Progenitor cell of endocrine pancreas (in vitro differentiated cells): ENCODE measurements around the gene PNPLA3. TPM values are rescaled to one million over a fixed set of nuclear protein-coding genes. Genes with fewer than 3 reads are reported as not detected.

Experiments
- DNase-seq: peaks from one replicate; pipeline ENCODE4 v3.0.0; 2021; ENCODE audit warnings: low spot score; ENCODE audit not compliant: unreplicated experiment
- H3K27ac Mint-ChIP-seq: 2 replicates; pipeline ENCODE4 v1.8.0; 2021; ENCODE audit warnings: mild to moderate bottlenecking, moderate library complexity, mixed read lengths
- H3K27me3 Mint-ChIP-seq: 2 replicates; pipeline ENCODE4 v1.8.0; 2021; ENCODE audit warnings: mixed read lengths
- H3K36me3 Mint-ChIP-seq: 2 replicates; pipeline ENCODE4 v1.8.0; 2022; ENCODE audit warnings: mixed read lengths; ENCODE audit not compliant: insufficient read depth
- H3K4me1 Mint-ChIP-seq: 2 replicates; pipeline ENCODE4 v1.8.0; 2021; ENCODE audit warnings: low read depth, mixed read lengths
- H3K4me3 Mint-ChIP-seq: 2 replicates; pipeline ENCODE4 v1.8.0; 2021; ENCODE audit warnings: low read depth, mild to moderate bottlenecking, moderate library complexity, mixed read lengths
- H3K9me3 Mint-ChIP-seq: 2 replicates; pipeline ENCODE4 v1.8.0; 2021; ENCODE audit warnings: low read depth, mixed read lengths
- CTCF ChIP-seq: fragments of 200-600 bp; sonication (generic); IDR thresholded peaks from one replicate; pipeline ENCODE4 v1.5.0; 2021; ENCODE audit warnings: antibody characterized with exemption, mild to moderate bottlenecking; ENCODE audit not compliant: unreplicated experiment
- long read RNA-seq: library from polyadenylated mRNA; unstranded; transcript quantifications from one replicate; pipeline ENCODE4 v2.0.0, GENCODE V29; 2020
- total RNA-seq: library from RNA; stranded (reverse); gene quantifications from 2 replicates; pipeline ENCODE4 v1.2.1, GENCODE V29; 2021

Gene PNPLA3
- 11.4 and 12.2 TPM in 2 replicates for total RNA-seq
- long read RNA-seq, partial matches to known transcripts, result 1 of 7 reads
- long read RNA-seq, other reads (novel, unspliced or antisense), result 2 of 7 reads

GRCh38 chr22:43923631-43924464 lies at the start of gene PNPLA3:
TSS of gene PNPLA3 (plus strand) at chr22:43923805. CDS start at chr22:43923912, 107 bp downstream.
- DNase-seq, result peak; percentile 90
- peaks cover 13% of the 10 kb centered on the region for H3K4me1 Mint-ChIP-seq
- TF ChIP-seq CTCF, result peak; percentile 54
- peaks cover 2% of the 10 kb centered on the region for H3K36me3 Mint-ChIP-seq
- no peaks in the 10 kb centered on the region for H3K9me3 Mint-ChIP-seq
- H3K27ac Mint-ChIP-seq, result peak within 1 kb of the TSS; percentile 88
- peaks cover 8% of the 10 kb centered on the region for H3K27me3 Mint-ChIP-seq
- H3K4me3 Mint-ChIP-seq, result peak within 1 kb of the TSS; percentile 78

- peaks cover 1% of the 10 kb centered on the region for H3K9me3 Mint-ChIP-seq
- no peak overlapping the region for H3K4me3 Mint-ChIP-seq
- H3K4me1 Mint-ChIP-seq, result no peaks in the 10 kb centered on the region
- H3K27me3 Mint-ChIP-seq, result peaks cover 31% of the 10 kb centered on the region
- TF ChIP-seq CTCF, result no peak
- no peaks in the 10 kb centered on the region for H3K36me3 Mint-ChIP-seq
- DNase-seq, result no peak
- no peak overlapping the region for H3K27ac Mint-ChIP-seq
Measured at GRCh38 chr22:43876866-43877509, 46.6 kb upstream of the PNPLA3 start.

GRCh38 chr22:43878079-43878795 lies 45.4 kb upstream of the PNPLA3 start:
- TF ChIP-seq CTCF, result no peak
- Mint-ChIP-seq H3K27ac (no peak overlapping the region), H3K36me3 (no peaks in the 10 kb centered on the region), H3K9me3 (no peaks in the 10 kb centered on the region), H3K4me3 (no peak overlapping the region), H3K27me3 (peaks cover 35% of the 10 kb centered on the region), H3K4me1 (no peaks in the 10 kb centered on the region)
- DNase-seq, result no peak

- no peak for TF ChIP-seq CTCF
- H3K4me1 Mint-ChIP-seq, result no peaks in the 10 kb centered on the region
- peaks cover 28% of the 10 kb centered on the region for H3K27me3 Mint-ChIP-seq
- DNase-seq, result no peak
- H3K36me3 Mint-ChIP-seq, result no peaks in the 10 kb centered on the region
- H3K4me3 Mint-ChIP-seq, result no peak overlapping the region
- H3K27ac Mint-ChIP-seq, result no peak overlapping the region
- H3K9me3 Mint-ChIP-seq, result no peaks in the 10 kb centered on the region
Measured at GRCh38 chr22:43878831-43879550, 44.6 kb upstream of the PNPLA3 start.
